Endothelial cell of umbilical vein (primary cell): ENCODE data around the gene RBM39. TPM values are rescaled to one million over a fixed set of nuclear protein-coding genes. Genes with fewer than 3 reads are reported as not detected.
"Not testable (repeated sequence)": the region's sequence is repeated elsewhere in the genome, so short reads cannot be mapped to it uniquely, and the experiment has no call there.

ENCODE experiments used
- BruUV-seq: library from RNA; stranded (reverse); fragments of 400-500 nt; replicated peaks from 2 replicates; lab custom pipeline; 2021; lab: Mats Ljungman, UMichigan
- CTCF ChIA-PET: fragments of 300-600, 350-600 bp; sonication (Branson Sonifier 250); formaldehyde crosslinking; loops from one replicate; lab custom pipeline; 2021; ENCODE audit warnings: antibody characterized with exemption, inconsistent platforms; lab: Charles Lee
- POLR2A ChIA-PET: fragments of 300-600, 350-600 bp; sonication (Branson Sonifier 250); formaldehyde crosslinking; loops from one replicate; lab custom pipeline; 2021; ENCODE audit warnings: antibody characterized with exemption, inconsistent platforms; lab: Charles Lee
- DNase-seq: peaks from one replicate; pipeline ENCODE4 v3.0.0-alpha.2; 2011; ENCODE audit warnings: low read depth, low spot score
- FAIRE-seq: peaks from 2 replicates; lab custom pipeline; 2011; peaks lifted over from hg19 to GRCh38; lab: Jason Lieb, UNC
- H2AFZ ChIP-seq: 2 replicates; pipeline ENCODE4 v1.6.0; 2012; ENCODE audit warnings: low read depth, low read length, control low read depth, inconsistent platforms
- H3K27ac ChIP-seq: 2 replicates; pipeline ENCODE4 v1.5.1; 2011; ENCODE audit warnings: low read depth, mild to moderate bottlenecking, control low read depth, low read length, moderate library complexity; ENCODE audit not compliant: insufficient read depth
- H3K27me3 ChIP-seq, 2 experiments: 2 replicates each; pipeline versions ENCODE4 v1.6.0 to v1.6.1; 2011; ENCODE audit warnings: low read length in 2 of 2, mixed read lengths in 1 of 2; ENCODE audit not compliant: control insufficient read depth in 2 of 2, insufficient read depth in 2 of 2
- H3K36me3 ChIP-seq, 2 experiments: 2 replicates in 1 of 2; 3 replicates in 1 of 2; pipeline ENCODE4 v1.5.1; 2011; ENCODE audit warnings: low read length in 2 of 2, mild to moderate bottlenecking in 1 of 2, moderate library complexity in 1 of 2; ENCODE audit not compliant: control insufficient read depth in 2 of 2, insufficient read depth in 2 of 2; ENCODE audit errors: extremely low read depth in 1 of 2
- H3K4me1 ChIP-seq: 3 replicates; pipeline ENCODE4 v1.5.1; 2011; ENCODE audit warnings: mild to moderate bottlenecking, low read length; ENCODE audit not compliant: control insufficient read depth, insufficient read depth; ENCODE audit errors: extremely low read depth
- H3K4me2 ChIP-seq: 2 replicates; pipeline ENCODE4 v1.6.1; 2011; ENCODE audit warnings: low read length, control low read depth, mixed read lengths; ENCODE audit not compliant: insufficient read depth
- H3K4me3 ChIP-seq, 3 experiments: fragments of 200-600 bp in 1 of 3; sonication (generic), shearing (Covaris generic) in 1 of 3; replicated peaks in 1 of 3; 2 replicates each; pipeline ENCODE4 v1.5.1; 2011 to 2016; ENCODE audit warnings: control low read depth in 3 of 3, low read length in 3 of 3, mild to moderate bottlenecking in 2 of 3, inconsistent platforms in 1 of 3, low read depth in 1 of 3, moderate library complexity in 1 of 3; ENCODE audit not compliant: insufficient read depth in 1 of 3
- H3K79me2 ChIP-seq: 2 replicates; pipeline ENCODE4 v1.6.0; 2012; ENCODE audit warnings: low read length, inconsistent platforms; ENCODE audit not compliant: control insufficient read depth, insufficient read depth
- H3K9ac ChIP-seq: replicated peaks from 2 replicates; pipeline ENCODE3; 2011; ENCODE audit warnings: low read length, control low read depth; ENCODE audit not compliant: insufficient read depth; ENCODE audit errors: extremely low read depth
- H3K9me1 ChIP-seq: replicated peaks from 3 replicates; pipeline ENCODE4 v1.6.0; 2011; ENCODE audit warnings: mild to moderate bottlenecking, low read length; ENCODE audit not compliant: control insufficient read depth, insufficient read depth; ENCODE audit errors: extremely low read depth
- H3K9me3 ChIP-seq: replicated peaks from 2 replicates; pipeline ENCODE4 v1.5.1; 2012; ENCODE audit warnings: low read length, inconsistent platforms; ENCODE audit not compliant: control insufficient read depth, insufficient read depth
- H4K20me1 ChIP-seq: replicated peaks from 2 replicates; pipeline ENCODE3; 2011; ENCODE audit warnings: mild to moderate bottlenecking, low read length; ENCODE audit not compliant: control insufficient read depth, insufficient read depth; ENCODE audit errors: extremely low read depth
- EZH2 ChIP-seq: IDR thresholded peaks from 2 replicates; pipeline ENCODE4 v1.6.1; 2012; ENCODE audit warnings: borderline replicate concordance, low read depth, mild to moderate bottlenecking, moderate library complexity, low read length, inconsistent platforms; ENCODE audit not compliant: severe bottlenecking
- FOS ChIP-seq: IDR thresholded peaks from 2 replicates; pipeline ENCODE4 v1.6.1; 2011; ENCODE audit warnings: mild to moderate bottlenecking, low read length, moderate library complexity, borderline replicate concordance; ENCODE audit not compliant: insufficient read depth
- GATA2 ChIP-seq: IDR thresholded peaks from 2 replicates; pipeline ENCODE4 v1.7.0; 2011; ENCODE audit warnings: low read depth, mild to moderate bottlenecking, moderate library complexity, mixed read lengths, low read length; ENCODE audit not compliant: insufficient read length, insufficient read depth
- JUN ChIP-seq: IDR thresholded peaks from 2 replicates; pipeline ENCODE4 v1.6.1; 2011; ENCODE audit warnings: borderline replicate concordance, low read depth; ENCODE audit not compliant: insufficient read length, insufficient read depth
- MAX ChIP-seq: IDR thresholded peaks from 2 replicates; pipeline ENCODE4 v1.6.1; 2011; ENCODE audit not compliant: insufficient read depth, insufficient read length
- MYC ChIP-seq: IDR thresholded peaks from one replicate; pipeline ENCODE4 v1.6.1; 2011; ENCODE audit warnings: mild to moderate bottlenecking, low read depth, low read length
- POLR2A ChIP-seq: IDR thresholded peaks from 2 replicates; pipeline ENCODE4 v1.6.1; 2012; ENCODE audit warnings: low read depth, mild to moderate bottlenecking, control low read depth, low read length
- POLR2AphosphoS5 ChIP-seq: IDR thresholded peaks from 2 replicates; pipeline ENCODE4 v1.6.1; 2012; ENCODE audit warnings: low read depth, mild to moderate bottlenecking, control low read depth, low read length, moderate library complexity; ENCODE audit not compliant: insufficient read depth
- dilution Hi-C: fragments of 300-500 bp; cut with MboI; formaldehyde crosslinking; loops from one replicate; pipeline ENCODE4 v1.15.0; 2019; ENCODE audit warnings: low sequenced_read_pairs; ENCODE audit not compliant: extremely low pct_ligation_motif_present
- intact Hi-C: fragments of 100-400 bp; cut with micrococcal nuclease; formaldehyde crosslinking; loops from one replicate; pipeline ENCODE4 v1.10.0; 2022
- polyA plus RNA-seq, 4 experiments: library from polyadenylated mRNA; depleted of rRNA in 3 of 4; stranded (reverse) in 3 of 4; unstranded in 1 of 4; fragments of >200 nt; gene quantifications; 2 replicates each; pipeline versions ENCODE4 v1.2.1 to v1.2.3, GENCODE V29; 2011 to 2012; ENCODE audit warnings: missing spikeins in 1 of 4
- total RNA-seq: library from RNA; stranded (reverse); gene quantifications from 2 replicates; pipeline ENCODE4 v1.2.3, GENCODE V29; 2021
- TF ChIP-seq, protein P1 (sequence below), 2 donors: IDR thresholded peaks; 1 replicate in 1 of 2; 2 replicates in 1 of 2; pipeline ENCODE4 v1.5.1; 2011; ENCODE audit warnings: low read length in 2 of 2, mild to moderate bottlenecking in 2 of 2, moderate library complexity in 2 of 2, control low read depth in 1 of 2, inconsistent platforms in 1 of 2, low read depth in 1 of 2; ENCODE audit not compliant: insufficient read depth in 1 of 2; ENCODE audit errors: extremely low read depth in 1 of 2

RBM39 gene
- total and polyA plus RNA-seq, 2 donors (not counting 3 experiments of a cell fraction or from before 2014, with no cell fraction given): 106 to 309 TPM

- POLR2A ChIA-PET: interaction anchor here (0.7 to 1.7 kb wide), 3 partner anchors 12 to 21 kb away, joined by 3 read pairs; no protein-coding TSS in a partner anchor
Observed at GRCh38 chr20:35708502-35708901, 33.6 kb downstream of the RBM39 start.

GRCh38 chr20:35706591-35707529 is 35.2 kb downstream of the RBM39 start:
- DNase-seq, FAIRE-seq, H3K9me3 ChIP-seq, BruUV-seq, H3K4me1 ChIP-seq, H2AFZ ChIP-seq, H3K9me1 ChIP-seq, dilution Hi-C loops, H3K4me2 ChIP-seq, H3K4me3 ChIP-seq, H3K9ac ChIP-seq, intact Hi-C loops, H4K20me1 ChIP-seq, H3K27ac ChIP-seq, H3K27me3 ChIP-seq: not testable (repeated sequence)
- POLR2A ChIA-PET: interaction anchor here (1.2 to 1.7 kb wide), 2 partner anchors 13 to 22 kb away, joined by 3 read pairs; no protein-coding TSS in a partner anchor
- peaks cover 21 to 59% of the 10 kb centered on the region in 2 experiments for H3K36me3 ChIP-seq
- CTCF ChIA-PET: interaction anchor here (0.7 to 1.2 kb wide), 2 partner anchors 13 to 35 kb away, joined by 3 read pairs; partner anchors contain the start of gene RBM39
- peaks cover 31% of the 10 kb centered on the region for H3K79me2 ChIP-seq

More at GRCh38 chr20:35708502-35708901, 33.6 kb downstream of the RBM39 start:
- Histone ChIP-seq H3K4me3 (no peak overlapping the region), H3K27ac (no peak overlapping the region), H3K27me3 (no peaks in the 10 kb centered on the region), H3K9me3 (no peaks in the 10 kb centered on the region), H4K20me1 (peaks cover 9% of the 10 kb centered on the region), H3K79me2 (peaks cover 45% of the 10 kb centered on the region), H2AFZ (no peak overlapping the region), H3K9ac (no peak overlapping the region), H3K36me3 (peaks cover 17 to 64% of the 10 kb centered on the region in 2 experiments), H3K4me2 (no peak overlapping the region), H3K4me1 (no peaks in the 10 kb centered on the region), H3K9me1 (no peaks in the 10 kb centered on the region)
- no peak for TF ChIP-seq POLR2AphosphoS5
- no peak for TF ChIP-seq MYC
- TF ChIP-seq GATA2: no peak
- no peak for TF ChIP-seq JUN
- TF ChIP-seq EZH2: no peak
- no peak for TF ChIP-seq FOS
- TF ChIP-seq POLR2A: no peak
- TF ChIP-seq MAX: no peak
- TF ChIP-seq, protein P1, sequence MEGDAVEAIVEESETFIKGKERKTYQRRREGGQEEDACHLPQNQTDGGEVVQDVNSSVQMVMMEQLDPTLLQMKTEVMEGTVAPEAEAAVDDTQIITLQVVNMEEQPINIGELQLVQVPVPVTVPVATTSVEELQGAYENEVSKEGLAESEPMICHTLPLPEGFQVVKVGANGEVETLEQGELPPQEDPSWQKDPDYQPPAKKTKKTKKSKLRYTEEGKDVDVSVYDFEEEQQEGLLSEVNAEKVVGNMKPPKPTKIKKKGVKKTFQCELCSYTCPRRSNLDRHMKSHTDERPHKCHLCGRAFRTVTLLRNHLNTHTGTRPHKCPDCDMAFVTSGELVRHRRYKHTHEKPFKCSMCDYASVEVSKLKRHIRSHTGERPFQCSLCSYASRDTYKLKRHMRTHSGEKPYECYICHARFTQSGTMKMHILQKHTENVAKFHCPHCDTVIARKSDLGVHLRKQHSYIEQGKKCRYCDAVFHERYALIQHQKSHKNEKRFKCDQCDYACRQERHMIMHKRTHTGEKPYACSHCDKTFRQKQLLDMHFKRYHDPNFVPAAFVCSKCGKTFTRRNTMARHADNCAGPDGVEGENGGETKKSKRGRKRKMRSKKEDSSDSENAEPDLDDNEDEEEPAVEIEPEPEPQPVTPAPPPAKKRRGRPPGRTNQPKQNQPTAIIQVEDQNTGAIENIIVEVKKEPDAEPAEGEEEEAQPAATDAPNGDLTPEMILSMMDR (IDR thresholded peaks at IDR 0.05; ENCODE audit: extremely low read depth in 1 of 2, insufficient read depth in 1 of 2, low read depth in 1 of 2, low read length in 2 of 2): no peak
- dilution Hi-C loops (no loop called here), intact Hi-C loops (no loop called here)
- CTCF ChIA-PET: interaction anchor here (0.9 to 1.6 kb wide), 4 partner anchors 8 to 27 kb away, joined by 3 to 6 read pairs (median 3); partner anchors contain the start of genes NFS1 and ROMO1
- FAIRE-seq (no peak), DNase-seq (no peak)
- no TSS peak for BruUV-seq
